ENCODE results near the gene CS. TPM values are rescaled to one million over a fixed set of nuclear protein-coding genes. Genes with fewer than 3 reads are reported as not detected.
A peak's percentile ranks its signal among the peaks of the same experiment; 100 is the strongest.
"Not testable (repeated sequence)": the region's sequence is repeated elsewhere in the genome, so short reads cannot be mapped to it uniquely, and the experiment has no call there.

The CS gene
- total RNA-seq, 1 experiment from 2014 or later, result 257 TPM

GRCh38 chr12:56336361-56337167 is 36.4 kb upstream of the CS start:
- Mint-ChIP-seq H3K36me3 (ENCODE audit: insufficient read depth, unreplicated experiment) (peaks cover 19% of the 10 kb centered on the region), H3K9me3 (ENCODE audit: unreplicated experiment) (no peaks in the 10 kb centered on the region), H3K27ac (ENCODE audit: low read depth, unreplicated experiment) (no peak overlapping the region), H3K27me3 (ENCODE audit: insufficient read depth, unreplicated experiment) (no peaks in the 10 kb centered on the region), H3K4me3 (ENCODE audit: unreplicated experiment) (no peak overlapping the region), H3K4me1 (ENCODE audit: insufficient read depth, unreplicated experiment) (peaks cover 20% of the 10 kb centered on the region)
- ChIA-PET POLR2A (interaction anchor here (1.5 to 6.4 kb wide), 3 partner anchors 20 to 128 kb away, joined by 5 to 87 read pairs (median 9); partner anchors contain the start of genes CNPY2 and STAT2), CTCF (interaction anchor here (0.5 to 1.6 kb wide), 5 partner anchors 8 to 128 kb away, joined by 3 to 7 read pairs (median 3); no protein-coding TSS in a partner anchor)
- no peak for TF ChIP-seq CTCF (IDR thresholded peaks at IDR 0.05; ENCODE audit: unreplicated experiment)
- no TSS peak for BruUV-seq (replicated peaks)
- intact Hi-C loops (cut with micrococcal nuclease), result no loop called here
- no peak for DNase-seq (ENCODE audit: unreplicated experiment)

- Mint-ChIP-seq H3K4me1 (ENCODE audit: insufficient read depth, unreplicated experiment) (peaks cover 26% of the 10 kb centered on the region), H3K4me3 (ENCODE audit: unreplicated experiment) (peak overlapping the region; percentile 31), H3K36me3 (ENCODE audit: insufficient read depth, unreplicated experiment) (peaks cover 25% of the 10 kb centered on the region)
- DNase-seq (ENCODE audit: unreplicated experiment); H3K9me3 Mint-ChIP-seq (ENCODE audit: unreplicated experiment); H3K27me3 Mint-ChIP-seq (ENCODE audit: insufficient read depth, unreplicated experiment); BruUV-seq (replicated peaks); H3K27ac Mint-ChIP-seq (ENCODE audit: low read depth, unreplicated experiment); intact Hi-C loops (cut with micrococcal nuclease): not testable (repeated sequence)
- ChIA-PET POLR2A (interaction anchor here (1.5 to 6.4 kb wide), 2 partner anchors 19 to 24 kb away, joined by 9 to 87 read pairs; partner anchors contain the start of genes CNPY2 and STAT2), CTCF (interaction anchor here (0.7 to 1.3 kb wide), 5 partner anchors 9 to 218 kb away, joined by 3 to 5 read pairs (median 4); partner anchors contain the start of gene ZC3H10)
These were observed 35.4 kb upstream of the CS start for GRCh38 chr12:56335527-56335926.

- H3K27ac Mint-ChIP-seq (ENCODE audit: low read depth, unreplicated experiment), result peak overlapping the region; percentile 98
- H3K4me1 Mint-ChIP-seq (ENCODE audit: insufficient read depth, unreplicated experiment), result peaks cover 26% of the 10 kb centered on the region
- TSS peak; percentile 98 for BruUV-seq (replicated peaks)
- DNase-seq (ENCODE audit: unreplicated experiment), result no peak
- H3K27me3 Mint-ChIP-seq (ENCODE audit: insufficient read depth, unreplicated experiment), result no peaks in the 10 kb centered on the region
- peaks cover 25% of the 10 kb centered on the region for H3K36me3 Mint-ChIP-seq (ENCODE audit: insufficient read depth, unreplicated experiment)
- no peaks in the 10 kb centered on the region for H3K9me3 Mint-ChIP-seq (ENCODE audit: unreplicated experiment)
- ChIA-PET CTCF (interaction anchor here (0.6 to 1.7 kb wide), 7 partner anchors 25 to 264 kb away, joined by 3 to 6 read pairs (median 5); partner anchors contain the start of genes STAT2 and ZC3H10), POLR2A (interaction anchor here (0.5 to 7.0 kb wide), 14 partner anchors 15 to 391 kb away, joined by 3 to 87 read pairs (median 6); partner anchors contain the start of genes CNPY2, CS, NACA and RNF41)
- H3K4me3 Mint-ChIP-seq (ENCODE audit: unreplicated experiment), result peak overlapping the region; percentile 83
- TF ChIP-seq CTCF (IDR thresholded peaks at IDR 0.05; ENCODE audit: unreplicated experiment), result no peak
- intact Hi-C loops (cut with micrococcal nuclease), result loop anchor here (1.0 kb wide), 1 partner anchor 26 kb away; the partner anchor contains the start of gene STAT2
These were observed 34.3 kb upstream of the CS start for GRCh38 chr12:56334490-56334793.

GRCh38 chr12:56333679-56334489 is 33.8 kb upstream of the CS start, which contains the start of gene PAN2:
Gene PAN2 (minus strand): TSS chr12:56334000. CDS start chr12:56333094, 906 bp downstream.
- Mint-ChIP-seq H3K9me3 (ENCODE audit: unreplicated experiment) (no peaks in the 10 kb centered on the region), H3K4me1 (ENCODE audit: insufficient read depth, unreplicated experiment) (peaks cover 21% of the 10 kb centered on the region), H3K4me3 (ENCODE audit: unreplicated experiment) (peak within 1 kb of the TSS; percentile 83), H3K27ac (ENCODE audit: low read depth, unreplicated experiment) (peak within 1 kb of the TSS; percentile 98), H3K36me3 (ENCODE audit: insufficient read depth, unreplicated experiment) (peaks cover 30% of the 10 kb centered on the region), H3K27me3 (ENCODE audit: insufficient read depth, unreplicated experiment) (no peaks in the 10 kb centered on the region)
- peak; percentile 99 for DNase-seq (ENCODE audit: unreplicated experiment)
- TF ChIP-seq CTCF (IDR thresholded peaks at IDR 0.05; ENCODE audit: unreplicated experiment), result peak; percentile 60
- CTCF ChIA-PET, result interaction anchor here (0.6 to 1.7 kb wide), 10 partner anchors 18 to 216 kb away, joined by 3 to 5 read pairs (median 4); partner anchors contain the start of genes STAT2 and ZC3H10
- no TSS peak for BruUV-seq (replicated peaks)
- intact Hi-C loops (cut with micrococcal nuclease), result loop anchor here (1.0 kb wide), 1 partner anchor 26 kb away; the partner anchor contains the start of gene STAT2
- POLR2A ChIA-PET, result interaction anchor here (0.5 to 7.0 kb wide), 29 partner anchors 10 to 392 kb away, joined by 3 to 87 read pairs (median 4); partner anchors contain the start of genes ATP5F1B, CNPY2, COQ10A and CS

All from MCF 10A (cell line).